Fibroblast of lung (primary cell): ENCODE measurements around the gene SERTAD1. TPM values are rescaled to one million over a fixed set of nuclear protein-coding genes. Genes with fewer than 3 reads are reported as not detected.

ENCODE experiments used
- DNase-seq, 2 donors: peaks; one replicate each; pipeline versions ENCODE4 v3.0.0 to v3.0.0-alpha.2; 2010; ENCODE audit warnings: low read depth in 2 of 2
- H2AFZ ChIP-seq: 2 replicates; pipeline ENCODE4 v1.5.1; 2012; ENCODE audit warnings: low read length, control low read depth, inconsistent platforms
- H3K27ac ChIP-seq: 2 replicates; pipeline ENCODE4 v1.5.1; 2011; ENCODE audit warnings: low read length, control low read depth; ENCODE audit not compliant: insufficient read depth
- H3K27me3 ChIP-seq: 2 replicates; pipeline ENCODE4 v1.5.1; 2011; ENCODE audit warnings: mild to moderate bottlenecking, low read length; ENCODE audit not compliant: control insufficient read depth, insufficient read depth
- H3K36me3 ChIP-seq: 2 replicates; pipeline ENCODE4 v1.5.1; 2011; ENCODE audit warnings: low read length; ENCODE audit not compliant: control insufficient read depth, insufficient read depth
- H3K4me1 ChIP-seq: 2 replicates; pipeline ENCODE4 v1.5.1; 2011; ENCODE audit warnings: low read length; ENCODE audit not compliant: control insufficient read depth, insufficient read depth; ENCODE audit errors: extremely low read depth
- H3K4me2 ChIP-seq: 2 replicates; pipeline ENCODE4 v1.5.1; 2011; ENCODE audit warnings: low read length, control low read depth; ENCODE audit not compliant: insufficient read depth; ENCODE audit errors: extremely low read depth
- H3K4me3 ChIP-seq, 4 experiments: fragments of 200-600 bp in 1 of 4; sonication (generic) in 1 of 4; replicated peaks in 1 of 4; 2 replicates each; pipeline ENCODE4 v1.5.1; 2011 to 2016; ENCODE audit warnings: low read length in 4 of 4, low read depth in 3 of 4, mild to moderate bottlenecking in 3 of 4, control low read depth in 2 of 4, inconsistent platforms in 1 of 4, mixed read lengths in 1 of 4; ENCODE audit not compliant: insufficient read depth in 1 of 4; ENCODE audit errors: control extremely low read depth in 1 of 4
- H3K79me2 ChIP-seq: 2 replicates; pipeline ENCODE4 v1.5.1; 2012; ENCODE audit warnings: mild to moderate bottlenecking, low read length, inconsistent platforms; ENCODE audit not compliant: control insufficient read depth, insufficient read depth
- H3K9ac ChIP-seq: 2 replicates; pipeline ENCODE4 v1.5.1; 2011; ENCODE audit warnings: mild to moderate bottlenecking, low read length, control low read depth; ENCODE audit not compliant: insufficient read depth
- H3K9me3 ChIP-seq: 2 replicates; pipeline ENCODE4 v1.5.1; 2012; ENCODE audit warnings: low read depth, low read length; ENCODE audit not compliant: control insufficient read depth, insufficient read depth
- H4K20me1 ChIP-seq: 2 replicates; pipeline ENCODE4 v1.5.1; 2011; ENCODE audit warnings: low read length; ENCODE audit not compliant: control insufficient read depth, insufficient read depth; ENCODE audit errors: extremely low read depth
- CTCF ChIP-seq, 2 donors: IDR thresholded peaks in 1 of 2; conservative IDR thresholded peaks in 1 of 2; 1 replicate in 1 of 2; 2 replicates in 1 of 2; pipeline ENCODE4 v1.5.1; 2011 to 2012; ENCODE audit warnings: low read length in 2 of 2, control low read depth in 1 of 2, inconsistent platforms in 1 of 2, low read depth in 1 of 2, mild to moderate bottlenecking in 1 of 2
- EZH2 ChIP-seq: IDR thresholded peaks from 2 replicates; pipeline ENCODE4 v1.5.1; 2012; ENCODE audit warnings: low read length, control low read depth, mild to moderate bottlenecking; ENCODE audit errors: missing control alignments
- polyA plus RNA-seq, 2 donors: library from polyadenylated mRNA; depleted of rRNA in 1 of 2; stranded (reverse) in 1 of 2; unstranded in 1 of 2; fragments of >200 nt; gene quantifications; 2 replicates each; pipeline ENCODE4 v1.2.1, GENCODE V29; 2011 to 2012; ENCODE audit warnings: missing spikeins in 1 of 2
- total RNA-seq: library from RNA; depleted of rRNA; stranded (reverse); fragments of >200 nt; gene quantifications from 2 replicates; pipeline ENCODE4 v1.2.1, GENCODE V29; 2014

The SERTAD1 gene
- total and polyA plus RNA-seq, 2 donors (not counting 1 experiment from before 2014, with no cell fraction given), result 7.2 to 19.2 TPM

GRCh38 chr19:40452016-40452415 lies 26.2 kb upstream of the SERTAD1 start:
- H2AFZ ChIP-seq, result no peak overlapping the region
- no peaks in the 10 kb centered on the region for H3K79me2 ChIP-seq
- no peak for TF ChIP-seq EZH2
- H3K27ac ChIP-seq, result no peak overlapping the region
- no peak overlapping the region for H3K4me2 ChIP-seq
- no peaks in the 10 kb centered on the region for H3K36me3 ChIP-seq
- H3K9me3 ChIP-seq, result no peaks in the 10 kb centered on the region
- no peaks in the 10 kb centered on the region for H3K4me1 ChIP-seq
- no peak overlapping the region for H3K4me3 ChIP-seq
- H3K9ac ChIP-seq, result no peak overlapping the region
- H4K20me1 ChIP-seq, result no peaks in the 10 kb centered on the region
- no peaks in the 10 kb centered on the region for H3K27me3 ChIP-seq
- no peak for DNase-seq

GRCh38 chr19:40450664-40451063 lies 24.9 kb upstream of the SERTAD1 start:
- Histone ChIP-seq H3K4me1 (no peaks in the 10 kb centered on the region), H3K4me2 (no peak overlapping the region), H3K27me3 (no peaks in the 10 kb centered on the region), H4K20me1 (no peaks in the 10 kb centered on the region), H3K9me3 (no peaks in the 10 kb centered on the region), H3K4me3 (no peak overlapping the region), H3K36me3 (no peaks in the 10 kb centered on the region), H3K27ac (no peak overlapping the region), H2AFZ (no peak overlapping the region), H3K79me2 (no peaks in the 10 kb centered on the region), H3K9ac (no peak overlapping the region)
- no peak for DNase-seq
- TF ChIP-seq EZH2 (no peak), CTCF (conservative IDR thresholded peaks at IDR 0.05 in 1 of 2, IDR thresholded peaks at IDR 0.05 in 1 of 2; ENCODE audit: low read depth in 1 of 2, low read length in 2 of 2) (no peak)

GRCh38 chr19:40449506-40449905 lies 23.7 kb upstream of the SERTAD1 start:
- H3K36me3 ChIP-seq, result no peaks in the 10 kb centered on the region
- no peak overlapping the region for H3K27ac ChIP-seq
- H3K79me2 ChIP-seq, result no peaks in the 10 kb centered on the region
- H4K20me1 ChIP-seq, result no peaks in the 10 kb centered on the region
- H3K9me3 ChIP-seq, result no peaks in the 10 kb centered on the region
- H3K4me1 ChIP-seq, result peaks cover 3% of the 10 kb centered on the region
- DNase-seq, result no peak
- H3K9ac ChIP-seq, result no peak overlapping the region
- H3K4me2 ChIP-seq, result no peak overlapping the region
- no peak overlapping the region for H2AFZ ChIP-seq
- no peak for TF ChIP-seq CTCF (conservative IDR thresholded peaks at IDR 0.05 in 1 of 2, IDR thresholded peaks at IDR 0.05 in 1 of 2; ENCODE audit: low read depth in 1 of 2, low read length in 2 of 2)
- no peak for TF ChIP-seq EZH2
- no peaks in the 10 kb centered on the region for H3K27me3 ChIP-seq
- no peak overlapping the region for H3K4me3 ChIP-seq
